ENCODE data around the gene BCAN.
A peak's percentile ranks its signal among the peaks of the same experiment; 100 is the strongest.

The BCAN gene

DNA sequence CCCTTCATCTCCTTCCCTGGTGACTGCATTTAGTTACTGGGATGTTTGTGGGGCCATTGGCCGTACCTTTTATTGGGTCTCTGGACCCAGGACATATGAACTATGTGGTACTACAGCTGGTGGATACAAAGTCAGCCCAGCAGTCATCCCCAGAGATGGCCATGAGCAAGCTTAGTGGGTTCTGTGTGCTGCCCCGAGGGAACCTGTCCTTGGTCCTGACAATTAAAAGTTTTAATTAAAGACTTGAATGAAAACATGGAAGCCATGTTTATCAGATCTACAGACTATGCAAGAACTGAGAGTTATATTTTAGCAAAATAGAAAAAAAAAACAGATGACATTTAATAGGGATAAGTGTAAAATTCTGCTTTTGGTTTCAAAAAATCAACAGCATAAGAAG lies 38.1 kb downstream of the BCAN start:
- DNase-seq, result no peak

DNA sequence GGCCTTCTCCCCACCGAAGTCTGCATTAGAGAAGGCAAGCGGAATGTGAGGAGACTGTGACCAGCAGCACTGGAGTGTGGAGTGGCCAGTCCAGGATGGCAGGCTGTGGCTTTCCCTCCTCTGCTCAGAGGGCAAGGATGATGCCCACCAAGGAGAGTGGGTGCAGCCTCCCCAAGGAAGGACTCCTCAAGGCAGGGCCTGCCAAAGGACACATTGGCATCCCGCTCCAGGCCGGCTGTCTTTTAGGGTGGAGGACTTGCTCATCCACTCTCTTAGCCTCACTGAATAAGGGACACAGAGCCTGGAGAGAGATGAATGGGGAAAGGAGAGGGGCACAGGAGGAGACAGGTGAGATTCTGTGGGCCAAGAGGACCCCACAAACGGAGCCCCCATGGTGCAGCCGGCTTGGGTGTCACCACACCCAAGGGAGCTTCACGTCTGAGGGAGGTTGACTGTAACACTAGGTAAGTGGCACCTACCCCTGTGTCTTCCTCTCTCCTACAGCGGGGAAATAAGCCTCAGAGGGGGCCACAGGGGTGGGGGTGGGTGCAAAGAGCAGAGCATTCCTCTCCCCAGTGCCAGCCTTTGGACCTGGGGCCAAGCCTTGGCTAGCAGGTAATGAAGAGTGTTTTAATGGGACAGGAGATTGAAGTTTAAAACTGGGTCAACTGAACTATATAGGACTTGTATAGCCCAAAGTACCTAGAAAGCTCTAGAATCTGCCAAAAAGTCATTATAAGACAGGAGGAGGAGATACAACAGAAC lies 39.5 kb downstream of the BCAN start:
- no peak for DNase-seq

DNA sequence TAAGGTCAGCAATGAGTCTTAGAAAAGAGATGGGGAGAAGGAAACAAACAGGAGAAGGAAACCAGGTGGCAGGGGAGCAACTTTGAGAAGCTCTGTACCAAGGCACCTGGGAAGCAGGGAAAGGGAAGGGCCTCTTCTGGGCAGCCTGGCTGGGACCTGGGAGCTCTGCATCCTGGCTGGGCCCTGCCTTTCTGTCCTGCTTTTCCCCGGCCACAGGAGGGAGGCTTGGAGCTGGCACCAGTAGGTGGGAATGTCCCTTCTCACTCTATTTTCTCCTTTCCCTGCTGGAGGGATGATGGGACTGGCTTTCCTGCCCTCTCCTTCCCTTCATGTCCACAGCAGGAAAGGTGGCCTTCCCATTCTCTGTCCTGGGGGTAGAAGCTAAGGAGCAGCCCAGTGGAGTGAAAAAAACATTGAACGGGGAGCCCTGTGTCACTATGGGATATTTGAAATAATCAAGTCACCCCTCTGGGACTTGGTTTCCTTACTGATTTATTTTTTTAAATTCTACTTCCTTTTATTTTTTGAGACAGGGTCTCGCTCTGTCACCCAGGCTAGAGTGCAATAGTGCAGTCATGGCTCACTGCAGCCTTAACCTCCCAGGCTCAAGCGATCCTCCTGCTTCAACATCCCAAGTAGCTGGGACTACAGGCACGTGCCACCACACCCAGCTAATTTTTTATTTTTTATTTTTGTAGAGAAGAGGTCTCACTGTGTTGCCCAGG lies 40.4 kb downstream of the BCAN start:
- DNase-seq, result no peak

DNA sequence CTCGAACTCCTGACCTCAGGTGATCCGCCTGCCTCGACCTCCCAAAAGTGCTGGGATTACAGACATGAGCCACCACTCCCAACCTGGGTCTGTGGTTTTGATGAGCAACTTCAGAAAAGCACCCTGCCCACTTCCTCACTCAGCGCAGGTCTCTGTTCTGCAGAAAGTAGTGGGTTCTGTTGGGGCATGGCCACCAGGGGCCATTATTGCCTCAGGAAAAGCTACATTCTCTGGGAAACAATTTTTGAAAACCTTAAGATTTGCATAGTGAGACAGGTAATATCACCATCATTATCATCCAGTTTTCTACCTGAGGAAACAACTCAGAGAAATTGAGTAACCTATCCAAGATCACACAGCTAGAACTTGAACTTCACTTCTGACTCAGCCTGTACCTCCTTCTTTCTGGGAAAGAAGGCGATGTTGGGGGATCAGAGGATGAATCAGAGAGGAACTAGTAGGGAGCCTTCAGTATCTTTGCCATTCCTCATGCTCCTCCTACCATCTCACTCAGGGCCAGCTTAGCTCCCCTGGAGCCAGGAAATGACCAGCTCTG lies 42.4 kb downstream of the BCAN start:
- peak; percentile 76 for DNase-seq

DNA sequence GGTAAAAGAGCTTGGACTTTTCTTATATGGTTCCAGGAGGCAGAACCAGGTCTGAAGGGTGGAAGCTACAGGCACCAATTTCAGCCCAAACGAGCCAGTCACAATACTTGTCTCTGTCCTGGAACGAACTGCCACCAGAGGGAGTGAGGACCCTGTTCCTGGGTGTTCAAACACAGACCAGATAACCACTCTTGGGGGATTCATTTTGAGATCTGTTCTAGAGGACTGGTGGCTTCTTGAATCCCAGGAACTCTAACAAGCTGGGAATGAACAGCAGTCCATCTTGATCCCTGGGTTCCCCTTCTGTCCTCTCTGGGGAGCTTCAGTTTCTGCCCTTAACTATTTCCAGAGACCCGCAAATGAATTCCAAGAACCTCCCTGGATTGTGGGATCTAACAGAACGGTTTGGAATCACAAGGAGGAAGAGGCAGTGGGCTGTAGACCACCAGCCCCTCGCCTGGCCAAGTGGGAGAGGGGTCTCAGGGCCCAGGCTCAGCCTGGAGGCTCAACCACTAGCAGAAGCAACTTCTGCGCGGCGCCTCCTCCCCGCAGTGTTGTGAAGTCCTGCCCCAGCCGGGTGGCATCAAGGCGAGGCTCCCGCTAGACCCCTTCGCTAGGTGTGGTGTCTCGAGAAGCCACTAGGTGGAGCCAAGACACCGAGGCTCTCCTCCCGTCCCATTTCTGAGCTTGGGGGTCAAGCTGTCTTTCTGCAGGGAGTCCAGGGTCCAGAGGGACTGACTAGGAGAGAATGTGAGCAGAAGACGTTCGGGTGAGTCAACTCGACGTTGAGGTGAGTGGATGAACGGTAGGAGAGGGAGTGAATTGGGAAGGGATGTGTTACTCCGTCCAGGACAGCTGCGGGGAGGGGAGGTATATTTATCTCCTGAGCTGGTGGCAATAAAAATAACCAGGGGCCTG lies 47.4 kb downstream of the BCAN start:
- DNase-seq, result peak; percentile 87

DNA sequence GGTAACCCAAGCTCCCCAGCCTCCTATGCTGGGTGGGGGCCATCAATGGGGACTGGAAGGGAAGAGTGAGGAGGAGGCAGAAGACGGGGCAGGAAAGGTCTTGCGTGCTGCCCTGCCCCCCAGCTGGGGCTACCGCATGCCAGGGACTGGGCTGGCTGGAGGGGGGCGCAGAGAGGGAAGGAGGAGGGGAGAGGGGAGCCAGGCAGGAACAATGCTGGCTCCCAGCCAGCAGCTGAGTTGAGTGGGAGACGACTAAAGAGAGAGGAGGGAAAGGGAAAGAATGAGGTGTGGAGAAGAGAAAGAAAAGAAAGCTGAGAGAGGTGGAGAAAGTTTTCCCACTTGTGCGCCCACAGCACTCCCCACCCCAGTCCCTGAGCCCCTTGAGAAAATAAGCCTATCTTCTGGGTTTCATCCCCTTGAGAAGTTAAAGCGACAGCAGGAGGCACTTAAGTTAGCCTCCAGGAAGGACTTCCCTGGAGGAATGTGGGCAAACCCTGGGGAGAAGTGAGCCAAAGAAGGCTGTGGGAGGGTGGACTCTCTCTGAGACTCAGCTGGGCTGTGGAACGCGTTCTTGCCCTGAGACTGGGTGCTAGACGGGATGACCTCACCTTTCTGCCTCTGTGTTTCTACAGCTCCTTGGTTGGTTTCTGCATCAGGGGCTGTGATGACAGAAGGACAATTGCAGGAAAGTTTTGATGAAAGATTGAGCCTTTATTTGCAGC lies 48.2 kb downstream of the BCAN start:
- DNase-seq, result no peak

DNA sequence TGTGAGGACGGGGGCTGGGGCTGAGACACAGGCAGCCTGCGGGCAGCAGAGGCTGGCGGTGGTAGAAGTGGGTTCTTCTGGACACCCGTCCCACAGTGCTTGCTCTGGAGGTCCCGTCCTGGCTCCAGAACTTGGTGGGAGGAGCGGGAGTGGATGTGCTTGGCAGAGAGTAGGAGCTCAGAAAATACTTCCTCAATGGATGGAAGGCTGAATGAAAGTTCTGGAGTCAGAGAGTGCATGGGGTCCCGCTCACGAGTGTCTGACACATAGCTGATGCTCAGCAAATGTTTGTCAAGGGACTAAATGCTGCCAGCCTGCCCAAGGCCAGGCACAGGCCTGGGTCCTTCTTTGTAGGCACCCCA lies 48.7 kb downstream of the BCAN start:
- DNase-seq, result no peak

DNA sequence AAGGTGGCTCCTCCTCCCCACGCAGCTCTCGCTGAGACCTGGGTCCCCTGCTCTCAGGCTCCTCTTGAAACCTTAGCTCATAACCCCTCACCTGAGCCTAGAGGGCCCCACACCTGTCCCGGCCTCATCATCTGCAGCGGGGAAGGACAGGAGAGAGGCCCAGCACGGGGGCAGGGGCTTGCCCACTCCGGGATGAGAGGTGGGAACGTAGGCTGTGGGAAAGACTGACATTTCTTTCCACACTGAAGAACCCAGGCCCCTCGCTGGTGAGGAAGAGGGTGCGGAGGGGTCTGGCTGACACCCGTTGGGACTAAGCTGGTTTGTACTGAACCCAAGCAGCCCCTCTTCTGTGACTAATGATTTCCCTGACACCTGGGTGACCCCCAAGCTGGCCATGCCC lies 49.3 kb downstream of the BCAN start:
- no peak for DNase-seq

DNA sequence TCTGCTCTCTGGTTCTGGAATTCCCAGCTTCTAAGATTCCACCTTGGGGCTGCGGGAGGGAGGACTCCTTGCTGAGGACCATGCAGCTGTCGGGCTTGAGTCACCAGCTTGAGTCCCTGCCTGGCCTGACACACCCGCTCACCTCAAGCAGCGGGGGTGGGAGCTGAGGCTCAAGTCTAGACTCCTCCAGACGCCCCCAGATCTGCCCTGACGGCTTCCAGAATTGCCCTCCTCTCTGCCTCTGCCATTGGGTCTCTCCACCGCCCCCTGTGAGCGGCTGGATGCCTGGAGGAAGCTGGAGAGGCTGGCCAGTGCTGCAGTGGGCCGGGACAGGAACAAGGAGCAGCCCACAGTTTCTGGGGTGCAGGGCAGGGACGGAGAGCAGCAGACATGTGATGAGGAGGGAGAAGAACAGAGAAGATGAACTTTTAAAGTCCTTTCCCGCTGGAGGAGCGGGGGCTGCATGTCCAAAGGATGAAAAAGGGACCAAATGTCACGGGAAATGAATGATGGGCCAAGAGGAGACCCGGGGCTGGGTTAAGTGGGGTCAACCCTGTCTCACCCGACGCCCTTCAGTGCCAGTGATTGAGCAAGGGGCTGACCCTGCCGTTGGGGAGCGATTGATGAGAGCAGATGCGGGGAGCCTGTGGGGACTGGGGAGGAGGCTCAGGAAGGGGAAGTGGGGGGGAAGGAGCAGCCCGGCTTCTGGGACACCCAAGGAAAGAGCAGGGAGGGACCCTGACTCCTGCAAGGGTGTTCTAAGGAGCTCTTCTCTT lies 49.9 kb downstream of the BCAN start:
- DNase-seq, result peak; percentile 50

DNA sequence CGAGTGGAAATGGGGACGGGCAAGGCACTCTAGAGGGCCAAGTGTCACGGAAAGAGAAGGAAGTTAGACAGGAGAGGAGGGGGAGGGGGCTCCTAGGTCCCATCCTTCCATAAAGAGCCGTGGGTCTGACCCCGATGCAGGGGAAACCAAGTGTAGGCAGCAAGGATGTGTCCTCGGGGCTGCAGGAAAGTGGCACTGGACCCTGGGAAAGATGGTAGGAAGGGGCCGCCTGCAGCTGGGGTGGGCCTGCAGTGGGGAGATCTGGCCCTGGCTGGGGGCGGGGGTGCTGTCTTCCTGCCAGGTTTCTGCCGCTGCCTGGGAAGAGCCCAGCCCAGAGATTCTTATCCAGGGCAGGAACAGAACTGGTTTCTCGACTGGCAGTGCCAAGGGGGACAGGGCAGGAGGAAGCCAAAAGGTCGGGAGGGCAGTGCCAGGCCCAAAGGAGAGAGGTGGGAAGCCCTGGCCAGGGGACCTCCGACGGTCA lies 50.6 kb downstream of the BCAN start:
- no peak for DNase-seq

DNA sequence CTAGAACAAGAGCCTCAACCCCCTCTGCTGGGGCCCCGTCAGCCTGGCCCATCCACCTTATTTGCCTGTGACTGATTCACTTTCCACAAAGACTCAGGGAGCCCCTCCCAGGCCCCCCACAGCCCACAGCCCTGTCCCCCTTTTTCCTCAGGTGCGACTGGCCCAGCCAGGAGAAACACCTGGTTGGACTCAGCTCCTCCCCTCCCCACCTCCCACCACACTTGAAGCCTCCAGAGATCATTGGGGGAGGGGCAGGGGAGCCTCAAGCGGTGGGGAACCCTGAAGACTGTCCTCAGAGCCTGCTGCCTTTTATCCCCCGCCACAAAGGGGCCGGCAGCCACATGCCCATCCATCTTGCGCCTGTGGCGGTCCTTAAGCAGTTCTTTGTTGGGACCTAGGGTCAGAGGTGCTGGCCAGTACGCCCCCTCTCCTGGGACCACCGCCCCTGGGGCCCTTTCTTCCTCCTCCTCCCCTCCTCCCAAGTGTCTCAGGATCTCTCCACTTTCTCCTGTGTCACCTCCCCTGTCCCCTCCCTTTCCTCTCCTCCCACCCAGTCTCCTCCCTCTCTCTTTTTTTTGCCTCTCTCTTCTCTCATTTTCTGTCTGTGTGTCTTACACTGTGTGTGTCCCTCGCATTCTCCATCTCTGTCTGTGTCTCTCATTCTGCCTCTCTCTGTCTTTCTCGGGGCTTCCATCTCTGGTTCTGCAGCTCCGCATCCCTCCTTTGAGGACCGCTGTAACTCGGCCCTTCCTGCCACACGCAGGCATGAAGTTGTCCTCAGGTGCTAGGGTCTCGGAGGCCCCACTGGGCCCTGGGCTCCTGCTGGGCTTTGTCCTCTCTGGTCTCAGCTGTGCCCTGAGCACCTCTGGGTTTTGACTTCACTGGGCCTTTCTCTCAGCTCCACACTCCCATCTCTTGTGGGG lies 51.3 kb downstream of the BCAN start:
- no peak for DNase-seq

DNA sequence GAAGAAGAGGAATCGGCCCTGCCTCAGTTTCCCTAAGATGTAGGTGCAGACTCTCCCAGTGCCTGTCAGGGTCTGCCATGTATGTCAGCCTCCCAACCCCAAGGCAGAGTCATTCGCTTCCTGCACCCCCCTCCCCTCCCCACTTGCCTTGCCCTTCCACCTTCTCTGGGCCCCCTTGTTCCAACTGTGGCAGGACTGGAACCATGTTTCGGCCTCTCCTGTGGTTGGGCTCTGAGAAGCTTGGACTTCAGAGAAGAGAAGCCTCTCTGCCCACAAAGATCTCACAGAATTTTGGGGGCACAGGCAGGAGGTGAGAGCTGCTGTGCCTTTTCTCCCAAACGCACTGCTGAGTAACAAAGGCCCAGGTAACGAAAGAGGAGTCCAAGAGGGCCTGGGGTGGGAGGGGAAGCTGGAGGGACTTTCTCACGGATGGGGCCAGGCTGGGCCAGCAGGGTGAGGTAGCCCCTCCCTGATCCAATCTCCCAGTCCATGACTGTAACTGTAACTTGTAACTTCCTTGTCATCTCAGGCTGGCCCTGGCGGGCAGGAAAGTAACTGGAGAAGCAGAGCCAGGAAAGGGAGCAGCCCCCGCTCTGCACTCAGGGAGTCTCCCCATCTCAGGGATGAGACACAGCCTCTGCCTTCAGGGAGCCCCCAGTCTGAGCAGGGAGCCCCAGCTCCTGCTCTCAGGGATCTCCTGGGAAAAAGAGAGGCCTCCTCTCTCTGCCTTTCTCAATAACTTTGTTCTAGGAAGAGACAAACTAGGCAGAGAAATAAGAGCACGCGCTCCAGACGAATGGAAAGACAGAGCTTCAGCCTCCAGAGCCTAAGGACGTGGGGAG lies 52.2 kb downstream of the BCAN start:
- no peak for DNase-seq

DNA sequence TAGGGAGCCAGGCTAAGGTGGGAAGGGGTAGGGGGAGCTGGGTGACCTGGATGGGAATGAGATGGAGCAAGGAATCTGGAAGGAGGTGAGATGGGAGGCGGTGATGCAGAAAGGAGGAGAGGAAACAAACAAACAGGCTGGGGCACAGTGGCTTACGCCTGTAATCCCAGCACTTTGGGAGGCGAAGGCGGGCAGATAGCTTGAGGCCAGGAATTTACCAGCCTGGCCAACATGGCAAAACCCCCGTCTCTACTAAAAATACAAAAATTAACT lies 52.7 kb downstream of the BCAN start:
- no peak for DNase-seq

DNA sequence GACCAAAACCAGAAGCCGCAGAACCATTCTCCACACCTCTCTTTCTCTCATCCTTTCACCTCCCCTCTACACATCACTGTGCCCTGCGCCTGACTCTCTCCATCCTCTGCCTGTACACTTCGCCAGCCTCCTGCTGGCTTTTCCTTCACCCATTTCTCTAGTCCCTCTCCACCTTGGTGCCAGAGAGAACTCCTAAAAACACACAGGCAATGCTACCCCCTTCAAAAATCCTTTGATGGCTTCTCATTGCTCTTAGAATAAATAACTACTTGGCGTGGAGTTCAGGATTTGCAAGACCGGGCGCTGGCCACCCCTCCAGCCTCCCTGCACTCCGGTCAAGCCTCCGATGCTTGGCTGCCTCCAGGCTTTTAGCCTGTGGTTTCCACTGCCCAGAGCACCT lies 54.8 kb downstream of the BCAN start:
- DNase-seq, result no peak

DNA sequence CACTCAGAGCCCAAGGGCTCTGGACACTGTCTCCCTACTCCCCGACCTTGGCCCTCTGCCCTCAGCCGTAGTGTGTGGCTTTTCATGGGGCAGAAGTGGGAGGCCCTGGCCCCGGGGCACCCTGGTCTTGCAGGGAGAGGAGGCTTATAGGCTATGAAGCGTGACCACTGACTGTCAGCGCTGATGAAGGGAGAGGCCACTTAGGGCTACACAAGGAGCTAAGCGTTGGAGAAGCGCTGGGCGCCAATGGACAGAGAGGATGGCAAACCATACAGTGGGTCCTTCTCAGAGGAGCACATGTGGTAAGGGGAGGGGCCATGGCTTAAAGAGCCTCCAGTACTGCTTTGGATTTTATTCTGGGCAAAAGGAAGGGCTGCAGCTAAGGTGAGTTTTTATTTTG lies 55.6 kb downstream of the BCAN start:
- no peak for DNase-seq

DNA sequence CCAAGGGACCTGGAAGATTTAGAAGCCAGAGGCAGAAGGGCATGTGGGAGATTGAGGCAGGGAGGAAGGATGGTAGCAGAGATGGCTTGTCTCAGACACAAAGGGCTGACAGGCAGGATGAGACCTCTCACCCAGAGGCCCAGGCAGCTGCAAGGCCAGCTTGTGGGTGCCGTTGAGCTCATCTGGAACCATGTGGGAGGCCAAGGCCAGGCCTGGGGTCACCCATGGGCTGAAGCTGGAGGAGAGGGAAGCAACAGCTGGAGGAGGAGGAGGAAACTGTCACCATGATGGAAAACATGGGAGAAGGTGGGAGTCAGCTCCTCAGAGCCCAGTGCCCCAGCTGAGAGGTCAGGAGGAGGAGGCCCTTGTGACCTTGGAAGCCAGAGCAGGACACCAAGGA lies 57.1 kb downstream of the BCAN start:
- no peak for DNase-seq

DNA sequence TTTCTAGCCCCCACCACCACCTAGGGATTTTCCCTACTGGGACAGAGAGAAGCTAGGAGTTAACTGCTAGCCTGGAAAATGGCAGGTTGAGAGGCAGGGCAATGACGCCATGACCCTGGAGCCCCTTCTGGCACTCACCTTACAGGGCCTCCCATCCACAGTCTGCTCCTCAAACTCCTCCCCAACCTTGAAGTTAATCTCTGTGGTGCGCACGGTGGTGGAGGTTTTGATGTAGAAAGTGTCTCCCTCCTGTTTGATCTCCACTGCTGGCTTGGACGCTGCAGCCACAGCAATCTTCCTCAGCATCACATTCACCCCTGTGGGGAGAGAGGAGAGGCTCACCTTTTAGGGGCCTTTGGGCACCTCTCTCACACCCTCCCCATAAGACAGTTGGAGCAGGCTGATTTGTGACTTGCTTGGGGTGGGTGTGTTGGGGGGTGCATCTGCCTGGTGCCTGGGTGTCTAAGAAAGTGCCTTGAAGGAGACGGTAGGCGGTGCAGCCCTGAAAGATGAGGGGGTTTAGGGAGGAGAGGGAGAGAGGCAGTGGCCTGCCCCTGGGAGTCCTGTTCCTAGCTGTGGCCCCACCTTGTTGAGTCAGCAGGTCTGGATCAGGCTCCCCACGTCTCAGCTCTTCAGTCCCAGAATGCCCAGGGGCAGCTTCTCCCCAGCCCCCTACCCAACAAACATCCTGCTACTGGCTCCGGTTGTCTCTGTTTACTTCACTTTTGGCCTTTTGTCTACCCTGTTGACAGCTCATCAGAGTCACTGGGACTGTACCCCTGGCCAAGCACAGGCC lies 59.0 kb downstream of the BCAN start:
- DNase-seq, result no peak

DNA sequence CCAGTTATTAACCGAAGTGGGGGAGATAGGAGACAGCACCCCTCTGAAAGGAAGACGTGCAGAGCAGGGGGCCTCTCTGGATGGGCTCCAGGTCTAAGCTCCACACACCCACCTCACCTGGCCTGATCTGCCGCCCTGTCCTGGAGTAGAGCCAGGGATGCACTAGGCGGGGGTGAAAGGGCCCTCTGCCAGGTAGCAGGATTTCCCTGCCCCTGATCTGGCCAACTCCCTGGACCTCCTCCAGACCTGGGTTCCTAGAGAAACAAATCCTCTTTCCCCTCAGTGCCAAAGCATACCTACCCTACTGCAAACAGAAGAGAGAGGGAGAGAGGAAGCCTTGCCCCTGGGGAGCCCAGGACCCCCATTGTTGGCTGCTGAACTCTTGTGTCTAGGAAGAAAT lies 61.4 kb downstream of the BCAN start:
- DNase-seq, result no peak

DNA sequence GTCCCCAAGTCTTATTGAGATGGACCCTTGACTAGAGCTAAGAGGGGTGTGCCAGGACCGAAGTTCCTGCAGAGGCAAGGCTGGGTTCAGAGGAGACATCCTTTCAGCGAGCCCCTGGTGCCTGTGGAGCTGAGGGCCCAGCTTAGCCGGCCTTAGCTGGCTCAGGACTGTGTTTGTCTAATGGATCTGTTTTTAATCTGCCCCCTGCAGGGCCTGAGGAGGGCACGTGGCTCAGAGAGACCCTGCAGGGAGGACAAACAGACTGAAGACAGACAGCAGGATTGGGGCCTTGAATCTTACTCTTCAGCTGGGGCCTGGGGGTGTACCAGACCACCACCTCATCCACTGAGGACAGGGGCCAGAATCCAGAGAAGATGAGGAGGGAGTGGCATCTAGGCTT lies 61.8 kb downstream of the BCAN start:
- no peak for DNase-seq
